ENCODE data around the gene QRSL1. TPM values are rescaled to one million over a fixed set of nuclear protein-coding genes. Genes with fewer than 3 reads are reported as not detected.
"Not testable (repeated sequence)": the region's sequence is repeated elsewhere in the genome, so short reads cannot be mapped to it uniquely, and the experiment has no call there.

The QRSL1 gene
- polyA plus RNA-seq, 1 of the 3 experiments (the other 2 are of a cell fraction): 5.7 TPM

GRCh38 chr6:106700581-106700980 lies 71.2 kb downstream of the QRSL1 start (continued):
- TF ChIP-seq, protein P1, sequence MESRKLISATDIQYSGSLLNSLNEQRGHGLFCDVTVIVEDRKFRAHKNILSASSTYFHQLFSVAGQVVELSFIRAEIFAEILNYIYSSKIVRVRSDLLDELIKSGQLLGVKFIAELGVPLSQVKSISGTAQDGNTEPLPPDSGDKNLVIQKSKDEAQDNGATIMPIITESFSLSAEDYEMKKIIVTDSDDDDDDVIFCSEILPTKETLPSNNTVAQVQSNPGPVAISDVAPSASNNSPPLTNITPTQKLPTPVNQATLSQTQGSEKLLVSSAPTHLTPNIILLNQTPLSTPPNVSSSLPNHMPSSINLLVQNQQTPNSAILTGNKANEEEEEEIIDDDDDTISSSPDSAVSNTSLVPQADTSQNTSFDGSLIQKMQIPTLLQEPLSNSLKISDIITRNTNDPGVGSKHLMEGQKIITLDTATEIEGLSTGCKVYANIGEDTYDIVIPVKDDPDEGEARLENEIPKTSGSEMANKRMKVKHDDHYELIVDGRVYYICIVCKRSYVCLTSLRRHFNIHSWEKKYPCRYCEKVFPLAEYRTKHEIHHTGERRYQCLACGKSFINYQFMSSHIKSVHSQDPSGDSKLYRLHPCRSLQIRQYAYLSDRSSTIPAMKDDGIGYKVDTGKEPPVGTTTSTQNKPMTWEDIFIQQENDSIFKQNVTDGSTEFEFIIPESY (IDR thresholded peaks at IDR 0.05; ENCODE audit: borderline replicate concordance, low read depth): no peak
- no peak for TF ChIP-seq GATA2 (CRISPR knock-in tag; IDR thresholded peaks at IDR 0.05)

GRCh38 chr6:106701201-106701600 lies 71.8 kb downstream of the QRSL1 start:
- WGBS (ENCODE audit: low lambda C conversion rate): 54% methylated on average over 3 of the region's 3 CpGs
- POLR2A ChIA-PET; H3K9ac ChIP-seq; H3K4me3 ChIP-seq (ENCODE audit: low read depth in 2 of 2, low read length in 1 of 2); H3K9me2 ChIP-seq; H3K4me1 ChIP-seq (ENCODE audit: control insufficient read depth in 1 of 2, insufficient read depth in 2 of 2, low read depth in 1 of 2, low read length in 1 of 2); H3K27ac ChIP-seq (ENCODE audit: low read depth in 2 of 2, low read length in 1 of 2); H3F3A ChIP-seq (replicated peaks; ENCODE audit: insufficient read depth); H3K4me2 ChIP-seq; H3K36me3 ChIP-seq (replicated peaks in 1 of 2; ENCODE audit: control insufficient read depth in 1 of 2, insufficient read depth in 2 of 2, low read length in 1 of 2); CTCF ChIA-PET; H3K9me3 ChIP-seq; H3K27me3 ChIP-seq (ENCODE audit: insufficient read depth); H3K79me2 ChIP-seq (ENCODE audit: insufficient read depth); H4K20me1 ChIP-seq (ENCODE audit: insufficient read depth); DNase-seq; H2AFZ ChIP-seq (ENCODE audit: low read depth): not testable (repeated sequence)

DNA sequence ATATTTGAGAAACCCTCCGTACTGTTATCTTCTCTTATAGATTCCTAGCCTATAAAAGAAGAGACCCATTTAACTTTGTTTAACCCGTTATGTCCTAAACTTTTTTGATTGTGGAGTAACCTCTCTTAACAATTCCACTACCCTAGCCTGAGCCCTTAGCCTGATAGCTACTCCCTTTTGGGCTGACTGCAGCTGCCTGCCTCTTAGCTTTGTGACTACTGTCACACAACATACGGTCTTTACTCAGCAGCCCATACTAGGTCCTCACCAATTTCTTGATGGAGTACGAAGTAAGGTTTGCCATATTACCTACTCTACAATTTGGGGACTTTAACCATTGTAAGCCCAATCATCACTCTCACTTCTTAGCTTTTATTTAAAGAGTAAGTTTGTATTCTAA lies 72.7 kb downstream of the QRSL1 start:
- CTCF ChIA-PET: no interaction called here
- no peak for DNase-seq
- TF ChIP-seq TCF12 (IDR thresholded peaks at IDR 0.05): no peak
- no peak for TF ChIP-seq ELF1 (IDR thresholded peaks at IDR 0.05)
- TF ChIP-seq NFIC (IDR thresholded peaks at IDR 0.05; ENCODE audit: borderline replicate concordance): no peak
- TF ChIP-seq NRF1 (IDR thresholded peaks at IDR 0.05; ENCODE audit: low read depth, low read length): no peak
- no peak for TF ChIP-seq YY1 (IDR thresholded peaks at IDR 0.05; ENCODE audit: low read depth)
- TF ChIP-seq RAD21 (IDR thresholded peaks at IDR 0.05; ENCODE audit: low read length): no peak
- TF ChIP-seq RXRA (IDR thresholded peaks at IDR 0.05; ENCODE audit: borderline replicate concordance, low read depth): no peak
- no peak for TF ChIP-seq RCOR1 (IDR thresholded peaks at IDR 0.05; ENCODE audit: low read length)
- TF ChIP-seq TEAD4 (IDR thresholded peaks at IDR 0.05; ENCODE audit: borderline replicate concordance, insufficient read depth): no peak
- no peak for TF ChIP-seq FOSL2 (IDR thresholded peaks at IDR 0.05; ENCODE audit: borderline replicate concordance, low read depth)
- TF ChIP-seq FOXJ3 (CRISPR knock-in tag; IDR thresholded peaks at IDR 0.05): no peak
- TF ChIP-seq SMC3 (IDR thresholded peaks at IDR 0.05; ENCODE audit: low read depth, low read length): no peak
- TF ChIP-seq, protein P2, sequence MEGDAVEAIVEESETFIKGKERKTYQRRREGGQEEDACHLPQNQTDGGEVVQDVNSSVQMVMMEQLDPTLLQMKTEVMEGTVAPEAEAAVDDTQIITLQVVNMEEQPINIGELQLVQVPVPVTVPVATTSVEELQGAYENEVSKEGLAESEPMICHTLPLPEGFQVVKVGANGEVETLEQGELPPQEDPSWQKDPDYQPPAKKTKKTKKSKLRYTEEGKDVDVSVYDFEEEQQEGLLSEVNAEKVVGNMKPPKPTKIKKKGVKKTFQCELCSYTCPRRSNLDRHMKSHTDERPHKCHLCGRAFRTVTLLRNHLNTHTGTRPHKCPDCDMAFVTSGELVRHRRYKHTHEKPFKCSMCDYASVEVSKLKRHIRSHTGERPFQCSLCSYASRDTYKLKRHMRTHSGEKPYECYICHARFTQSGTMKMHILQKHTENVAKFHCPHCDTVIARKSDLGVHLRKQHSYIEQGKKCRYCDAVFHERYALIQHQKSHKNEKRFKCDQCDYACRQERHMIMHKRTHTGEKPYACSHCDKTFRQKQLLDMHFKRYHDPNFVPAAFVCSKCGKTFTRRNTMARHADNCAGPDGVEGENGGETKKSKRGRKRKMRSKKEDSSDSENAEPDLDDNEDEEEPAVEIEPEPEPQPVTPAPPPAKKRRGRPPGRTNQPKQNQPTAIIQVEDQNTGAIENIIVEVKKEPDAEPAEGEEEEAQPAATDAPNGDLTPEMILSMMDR (IDR thresholded peaks at IDR 0.05): no peak
- no peak for TF ChIP-seq EP300 (IDR thresholded peaks at IDR 0.05; ENCODE audit: borderline replicate concordance in 1 of 2, low read depth in 1 of 2, low read length in 1 of 2)
- TF ChIP-seq, protein P3, sequence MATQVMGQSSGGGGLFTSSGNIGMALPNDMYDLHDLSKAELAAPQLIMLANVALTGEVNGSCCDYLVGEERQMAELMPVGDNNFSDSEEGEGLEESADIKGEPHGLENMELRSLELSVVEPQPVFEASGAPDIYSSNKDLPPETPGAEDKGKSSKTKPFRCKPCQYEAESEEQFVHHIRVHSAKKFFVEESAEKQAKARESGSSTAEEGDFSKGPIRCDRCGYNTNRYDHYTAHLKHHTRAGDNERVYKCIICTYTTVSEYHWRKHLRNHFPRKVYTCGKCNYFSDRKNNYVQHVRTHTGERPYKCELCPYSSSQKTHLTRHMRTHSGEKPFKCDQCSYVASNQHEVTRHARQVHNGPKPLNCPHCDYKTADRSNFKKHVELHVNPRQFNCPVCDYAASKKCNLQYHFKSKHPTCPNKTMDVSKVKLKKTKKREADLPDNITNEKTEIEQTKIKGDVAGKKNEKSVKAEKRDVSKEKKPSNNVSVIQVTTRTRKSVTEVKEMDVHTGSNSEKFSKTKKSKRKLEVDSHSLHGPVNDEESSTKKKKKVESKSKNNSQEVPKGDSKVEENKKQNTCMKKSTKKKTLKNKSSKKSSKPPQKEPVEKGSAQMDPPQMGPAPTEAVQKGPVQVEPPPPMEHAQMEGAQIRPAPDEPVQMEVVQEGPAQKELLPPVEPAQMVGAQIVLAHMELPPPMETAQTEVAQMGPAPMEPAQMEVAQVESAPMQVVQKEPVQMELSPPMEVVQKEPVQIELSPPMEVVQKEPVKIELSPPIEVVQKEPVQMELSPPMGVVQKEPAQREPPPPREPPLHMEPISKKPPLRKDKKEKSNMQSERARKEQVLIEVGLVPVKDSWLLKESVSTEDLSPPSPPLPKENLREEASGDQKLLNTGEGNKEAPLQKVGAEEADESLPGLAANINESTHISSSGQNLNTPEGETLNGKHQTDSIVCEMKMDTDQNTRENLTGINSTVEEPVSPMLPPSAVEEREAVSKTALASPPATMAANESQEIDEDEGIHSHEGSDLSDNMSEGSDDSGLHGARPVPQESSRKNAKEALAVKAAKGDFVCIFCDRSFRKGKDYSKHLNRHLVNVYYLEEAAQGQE (IDR thresholded peaks at IDR 0.05; ENCODE audit: low read depth, low read length): no peak
- no peak for TF ChIP-seq RFX5 (IDR thresholded peaks at IDR 0.05; ENCODE audit: low read length)
- TF ChIP-seq, protein P4, sequence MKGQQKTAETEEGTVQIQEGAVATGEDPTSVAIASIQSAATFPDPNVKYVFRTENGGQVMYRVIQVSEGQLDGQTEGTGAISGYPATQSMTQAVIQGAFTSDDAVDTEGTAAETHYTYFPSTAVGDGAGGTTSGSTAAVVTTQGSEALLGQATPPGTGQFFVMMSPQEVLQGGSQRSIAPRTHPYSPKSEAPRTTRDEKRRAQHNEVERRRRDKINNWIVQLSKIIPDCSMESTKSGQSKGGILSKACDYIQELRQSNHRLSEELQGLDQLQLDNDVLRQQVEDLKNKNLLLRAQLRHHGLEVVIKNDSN (IDR thresholded peaks at IDR 0.05; ENCODE audit: borderline replicate concordance, low read depth): no peak
- no peak for TF ChIP-seq SIN3A (IDR thresholded peaks at IDR 0.05; ENCODE audit: borderline replicate concordance, low read depth, low read length)
- no peak for TF ChIP-seq POLR2AphosphoS5 (IDR thresholded peaks at IDR 0.05; ENCODE audit: low read depth, low read length)

More for the DNA sequence above, 72.7 kb downstream of the QRSL1 start:
- Histone ChIP-seq H3K9me2 (no peaks in the 10 kb centered on the region), H3K79me2 (ENCODE audit: insufficient read depth) (no peaks in the 10 kb centered on the region), H3K9ac (no peak overlapping the region), H3K36me3 (replicated peaks in 1 of 2; ENCODE audit: control insufficient read depth in 1 of 2, insufficient read depth in 2 of 2, low read length in 1 of 2) (no peaks in the 10 kb centered on the region), H3K9me3 (no peaks in the 10 kb centered on the region), H3F3A (replicated peaks; ENCODE audit: insufficient read depth) (no peaks in the 10 kb centered on the region), H3K27ac (ENCODE audit: low read depth in 2 of 2, low read length in 1 of 2) (no peak overlapping the region), H3K4me3 (ENCODE audit: low read depth in 2 of 2, low read length in 1 of 2) (no peak overlapping the region), H3K4me1 (ENCODE audit: control insufficient read depth in 1 of 2, insufficient read depth in 2 of 2, low read depth in 1 of 2, low read length in 1 of 2) (no peaks in the 10 kb centered on the region), H3K27me3 (ENCODE audit: insufficient read depth) (peaks cover 7% of the 10 kb centered on the region; the same call in 1 of the 2 replicates), H2AFZ (ENCODE audit: low read depth) (no peak overlapping the region), H4K20me1 (ENCODE audit: insufficient read depth) (no peaks in the 10 kb centered on the region), H3K4me2 (no peak overlapping the region)
- 43% methylated on average over 4 of the region's 4 CpGs for WGBS (ENCODE audit: low lambda C conversion rate)
- POLR2A ChIA-PET: no interaction called here

Data from SK-N-SH (cell line).